KOPT-K1 (cell line): Measurements from ENCODE around the gene PRR35.
A peak's percentile ranks its signal among the peaks of the same experiment; 100 is the strongest.

Experiments used
- H3K27ac ChIP-seq: fragments of 200-600 bp; sonication (generic); 2 replicates; pipeline ENCODE4 v1.5.1; 2016; ENCODE audit warnings: antibody characterized with exemption, mild to moderate bottlenecking, low read depth, low read length; ENCODE audit not compliant: poor library complexity, severe bottlenecking
- H3K36me3 ChIP-seq: fragments of 200-600 bp; sonication (generic); 2 replicates; pipeline ENCODE4 v1.5.1; 2017; ENCODE audit warnings: antibody characterized with exemption, mild to moderate bottlenecking, low read length, moderate library complexity; ENCODE audit not compliant: insufficient read depth
- H3K9me3 ChIP-seq: fragments of 200-600 bp; sonication (generic); 2 replicates; pipeline ENCODE4 v1.5.1; 2017; ENCODE audit warnings: antibody characterized with exemption, low read length, mild to moderate bottlenecking; ENCODE audit not compliant: insufficient read depth, poor library complexity, severe bottlenecking

Gene PRR35

GRCh38 chr16:575354-576196, 15.4 kb downstream of the PRR35 start:
- Histone ChIP-seq H3K9me3 (no peaks in the 10 kb centered on the region), H3K27ac (peak overlapping the region; percentile 62), H3K36me3 (peaks cover 25% of the 10 kb centered on the region; the same call in 1 of the 2 replicates)

GRCh38 chr16:576197-576822, 16.1 kb downstream of the PRR35 start:
- Histone ChIP-seq H3K36me3 (peaks cover 30% of the 10 kb centered on the region; the same call in 1 of the 2 replicates), H3K9me3 (no peaks in the 10 kb centered on the region), H3K27ac (peak overlapping the region; percentile 62)

- Histone ChIP-seq H3K36me3 (peaks cover 30% of the 10 kb centered on the region; the same call in 1 of the 2 replicates), H3K9me3 (no peaks in the 10 kb centered on the region), H3K27ac (peak overlapping the region; percentile 62)
Measured at GRCh38 chr16:576823-577201, 16.6 kb downstream of the PRR35 start.

GRCh38 chr16:577796-578195, 17.6 kb downstream of the PRR35 start:
- Histone ChIP-seq H3K36me3 (peaks cover 34% of the 10 kb centered on the region; the same call in 1 of the 2 replicates), H3K27ac (no peak overlapping the region), H3K9me3 (no peaks in the 10 kb centered on the region)

- H3K27ac ChIP-seq: no peak overlapping the region
- peaks cover 34% of the 10 kb centered on the region; the same call in 1 of the 2 replicates for H3K36me3 ChIP-seq
- H3K9me3 ChIP-seq: no peaks in the 10 kb centered on the region
Measured at GRCh38 chr16:578232-578869, 18.2 kb downstream of the PRR35 start.

GRCh38 chr16:578870-579405, 18.7 kb downstream of the PRR35 start:
- Histone ChIP-seq H3K36me3 (peaks cover 33% of the 10 kb centered on the region; the same call in 1 of the 2 replicates), H3K27ac (no peak overlapping the region), H3K9me3 (no peaks in the 10 kb centered on the region)

- Histone ChIP-seq H3K27ac (no peak overlapping the region), H3K9me3 (no peaks in the 10 kb centered on the region), H3K36me3 (peaks cover 19% of the 10 kb centered on the region; the same call in 1 of the 2 replicates)
Measured at GRCh38 chr16:580141-580945, 20.1 kb downstream of the PRR35 start.

GRCh38 chr16:580946-581498, 20.8 kb downstream of the PRR35 start:
- Histone ChIP-seq H3K36me3 (peaks cover 12% of the 10 kb centered on the region; the same call in 1 of the 2 replicates), H3K9me3 (no peaks in the 10 kb centered on the region), H3K27ac (no peak overlapping the region)

- Histone ChIP-seq H3K27ac (no peak overlapping the region), H3K9me3 (no peaks in the 10 kb centered on the region), H3K36me3 (peaks cover 11% of the 10 kb centered on the region; the same call in 1 of the 2 replicates)
Measured at GRCh38 chr16:582218-582613, 22.0 kb downstream of the PRR35 start.

- Histone ChIP-seq H3K9me3 (no peaks in the 10 kb centered on the region), H3K36me3 (peaks cover 11% of the 10 kb centered on the region; the same call in 1 of the 2 replicates), H3K27ac (no peak overlapping the region)
Measured at GRCh38 chr16:582614-583331, 22.6 kb downstream of the PRR35 start.

GRCh38 chr16:583470-583814, 23.2 kb downstream of the PRR35 start:
- Histone ChIP-seq H3K9me3 (no peaks in the 10 kb centered on the region), H3K27ac (no peak overlapping the region)

GRCh38 chr16:583815-584591, 23.8 kb downstream of the PRR35 start:
- Histone ChIP-seq H3K27ac (no peak overlapping the region), H3K9me3 (no peaks in the 10 kb centered on the region), H3K36me3 (peaks cover 11% of the 10 kb centered on the region; the same call in 1 of the 2 replicates)

More at GRCh38 chr16:583470-583814, 23.2 kb downstream of the PRR35 start:
- peaks cover 11% of the 10 kb centered on the region; the same call in 1 of the 2 replicates for H3K36me3 ChIP-seq

- no peak overlapping the region for H3K27ac ChIP-seq
- H3K36me3 ChIP-seq: peaks cover 11% of the 10 kb centered on the region; the same call in 1 of the 2 replicates
Measured at GRCh38 chr16:585351-585750, 25.2 kb downstream of the PRR35 start.

More at GRCh38 chr16:585351-585750, 25.2 kb downstream of the PRR35 start:
- no peaks in the 10 kb centered on the region for H3K9me3 ChIP-seq
